ENCODE data around the gene NUP210. TPM values are rescaled to one million over a fixed set of nuclear protein-coding genes. Genes with fewer than 3 reads are reported as not detected.
A peak's percentile ranks its signal among the peaks of the same experiment; 100 is the strongest.

The NUP210 gene
- total RNA-seq, 4 donors from 2014 or later = 1.7 to 3.6 (median 2.7) TPM

GRCh38 chr3:13462822-13463221, 42.7 kb upstream of the NUP210 start:
- intact Hi-C loops (cut with DNase I; ENCODE audit: low total_unique reads) = loop anchor here (2.0 to 5.0 kb wide), 2 partner anchors 16 to 131 kb away; no protein-coding TSS in a partner anchor

DNA sequence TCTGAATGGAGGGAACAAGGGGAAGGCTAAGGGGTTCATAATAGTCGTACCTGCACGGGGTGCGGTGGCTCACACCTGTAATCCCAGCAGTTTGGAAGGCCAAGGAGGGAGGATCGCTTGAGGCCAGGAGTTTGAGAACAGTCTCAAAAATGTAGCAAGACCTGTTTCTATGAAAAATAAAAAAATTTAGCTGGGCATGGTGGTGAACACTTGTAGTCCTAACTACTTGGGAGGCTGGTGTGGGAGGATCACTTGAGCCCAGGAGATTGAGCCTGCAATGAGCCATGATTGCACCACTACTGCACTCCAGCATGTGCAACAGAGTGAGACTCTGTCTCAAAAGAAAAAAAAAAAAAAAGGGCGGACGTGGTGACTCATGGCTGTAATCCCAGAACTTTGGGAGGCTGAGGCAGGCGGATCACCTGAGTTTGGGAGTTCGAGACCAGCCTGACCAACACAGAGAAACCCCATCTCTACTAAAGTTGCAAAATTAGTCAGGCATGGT, 42.1 kb upstream of the NUP210 start:
- Histone ChIP-seq H3K27me3 (no peaks in the 10 kb centered on the region), H3K4me3 (no peak overlapping the region), H3K9me3 (no peaks in the 10 kb centered on the region), H3K36me3 (no peaks in the 10 kb centered on the region), H3K4me1 (peaks cover 25 to 28% of the 10 kb centered on the region in 2 donors), H3K27ac (peak overlapping the region; percentile 70 to 86 (median 82))
- intact Hi-C loops (cut with DNase I; ENCODE audit: low total_unique reads) = loop anchor here (2.0 to 5.0 kb wide), 2 partner anchors 17 to 130 kb away; no protein-coding TSS in a partner anchor
- ATAC-seq (peak; percentile 21 to 24), DNase-seq (no peak)
- TF ChIP-seq CTCF (IDR thresholded peaks at IDR 0.05 in 4 of 5, conservative IDR thresholded peaks at IDR 0.05 in 1 of 5) (no peak), POLR2A (IDR thresholded peaks at IDR 0.05) (no peak)
- in situ Hi-C loops (cut with MboI; ENCODE audit: low sequenced_read_pairs in 4 of 4) = loop anchor here in 1 of 4 donors (25.0 kb wide), 1 partner anchor 375 kb away; no protein-coding TSS in a partner anchor

More at GRCh38 chr3:13462822-13463221, 42.7 kb upstream of the NUP210 start:
- Histone ChIP-seq H3K36me3 (no peaks in the 10 kb centered on the region), H3K4me3 (no peak overlapping the region), H3K4me1 (peaks cover 25 to 28% of the 10 kb centered on the region in 2 donors), H3K27ac (peak overlapping the region; percentile 70 to 86 (median 82)), H3K27me3 (no peaks in the 10 kb centered on the region), H3K9me3 (no peaks in the 10 kb centered on the region)
- DNase-seq (peak; percentile 47 to 65), ATAC-seq (peak; percentile 99)
- in situ Hi-C loops (cut with MboI; ENCODE audit: low sequenced_read_pairs in 4 of 4) = loop anchor here in 1 of 4 donors (25.0 kb wide), 1 partner anchor 376 kb away; no protein-coding TSS in a partner anchor
- no peak for TF ChIP-seq POLR2A (IDR thresholded peaks at IDR 0.05)
- TF ChIP-seq CTCF (IDR thresholded peaks at IDR 0.05 in 4 of 5, conservative IDR thresholded peaks at IDR 0.05 in 1 of 5) = no peak

DNA sequence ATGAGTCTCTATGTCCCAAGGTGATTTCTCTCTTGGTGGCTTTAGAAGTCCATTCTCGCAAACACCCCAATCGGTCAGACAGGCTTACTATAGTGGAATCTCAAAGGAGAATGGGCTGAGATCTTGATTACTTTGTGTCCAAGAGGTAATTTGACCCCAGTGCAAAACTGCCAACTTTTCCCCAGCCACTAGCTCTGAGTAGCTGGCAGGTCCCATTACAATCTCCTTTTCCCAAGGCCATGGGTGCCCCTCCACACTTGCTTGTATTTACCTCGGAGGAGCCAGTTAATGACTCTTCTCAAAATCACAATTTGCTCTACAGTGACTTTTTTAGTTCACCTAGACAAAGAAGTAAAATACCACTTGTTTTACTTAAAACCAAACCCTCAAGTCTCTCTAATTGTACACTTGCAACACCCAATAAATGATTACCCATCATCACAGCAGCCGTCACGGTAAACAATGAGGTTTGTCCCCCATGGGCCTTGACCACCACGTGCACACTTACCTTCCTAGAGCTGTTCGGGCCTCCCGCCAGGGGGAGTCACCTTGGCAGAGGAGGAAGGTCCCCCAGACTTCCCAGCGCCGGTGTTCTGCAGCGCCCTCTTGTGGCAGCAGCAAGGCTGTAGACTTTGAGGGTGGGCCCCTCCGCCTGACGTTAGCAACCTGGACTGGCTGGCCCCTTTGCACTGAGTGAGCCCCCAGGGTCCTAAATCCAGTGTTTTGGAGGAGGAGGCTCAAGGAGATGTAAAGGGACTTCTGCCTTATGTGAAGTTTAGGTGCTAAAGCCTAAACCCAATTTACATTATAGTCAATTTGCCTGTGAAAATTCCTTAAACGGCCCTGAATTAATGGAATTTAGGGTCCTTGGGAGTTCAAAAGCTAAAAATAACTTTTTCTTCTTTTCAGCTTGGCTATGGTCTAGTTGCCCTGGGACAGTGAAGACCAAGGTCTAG, 41.3 kb upstream of the NUP210 start:
- TF ChIP-seq CTCF (IDR thresholded peaks at IDR 0.05 in 4 of 5, conservative IDR thresholded peaks at IDR 0.05 in 1 of 5) = peak; percentile 28 to 70 (median 52)
- TF ChIP-seq POLR2A (IDR thresholded peaks at IDR 0.05) = no peak
- H3K36me3 ChIP-seq = no peaks in the 10 kb centered on the region
- peak overlapping the region; percentile 70 to 86 (median 82) for H3K27ac ChIP-seq
- H3K27me3 ChIP-seq = no peaks in the 10 kb centered on the region
- no peak overlapping the region for H3K4me3 ChIP-seq
- no peaks in the 10 kb centered on the region for H3K9me3 ChIP-seq
- intact Hi-C loops (cut with DNase I; ENCODE audit: low total_unique reads) (loop anchor here (2.0 to 5.0 kb wide), 2 partner anchors 17 to 129 kb away; no protein-coding TSS in a partner anchor), in situ Hi-C loops (cut with MboI; ENCODE audit: low sequenced_read_pairs in 4 of 4) (loop anchor here in 1 of 4 donors (25.0 kb wide), 1 partner anchor 374 kb away; no protein-coding TSS in a partner anchor)
- DNase-seq (peak in 1 of 2 donors; percentile 50), ATAC-seq (peak in 1 of 2 donors; percentile 15)
- peaks cover 25 to 28% of the 10 kb centered on the region in 2 donors for H3K4me1 ChIP-seq

- Histone ChIP-seq H3K27ac (no peak overlapping the region), H3K4me1 (peaks cover 25 to 28% of the 10 kb centered on the region in 2 donors), H3K27me3 (no peaks in the 10 kb centered on the region), H3K4me3 (no peak overlapping the region), H3K36me3 (no peaks in the 10 kb centered on the region), H3K9me3 (no peaks in the 10 kb centered on the region)
- ATAC-seq (no peak), DNase-seq (no peak)
- in situ Hi-C loops (cut with MboI; ENCODE audit: low sequenced_read_pairs in 4 of 4) (loop anchor here in 1 of 4 donors (25.0 kb wide), 1 partner anchor 373 kb away; no protein-coding TSS in a partner anchor), intact Hi-C loops (cut with DNase I; ENCODE audit: low total_unique reads) (loop anchor here (5.0 kb wide), 1 partner anchor 128 kb away; no protein-coding TSS in a partner anchor)
- TF ChIP-seq CTCF (IDR thresholded peaks at IDR 0.05 in 4 of 5, conservative IDR thresholded peaks at IDR 0.05 in 1 of 5) = no peak
- no peak for TF ChIP-seq POLR2A (IDR thresholded peaks at IDR 0.05)
Observed at GRCh38 chr3:13460341-13460736, 40.2 kb upstream of the NUP210 start.
